MM.1S (cell line): ENCODE measurements around the gene TSPAN6.

Experiments used
- DNase-seq: peaks from one replicate; pipeline ENCODE4 v3.0.0-alpha.2; 2015
- H2AFZ ChIP-seq: fragments of 300-600 bp; sonication (generic); 2 replicates; pipeline ENCODE4 v1.6.0; 2016; ENCODE audit warnings: antibody characterized with exemption, low read length
- H3F3A ChIP-seq: fragments of 300-600 bp; sonication (generic); 2 replicates; pipeline ENCODE4 v1.6.1; 2016; ENCODE audit warnings: mild to moderate bottlenecking, antibody characterized with exemption, low read length, moderate library complexity, mixed read lengths; ENCODE audit not compliant: insufficient read depth
- H3K27ac ChIP-seq: fragments of 300-600 bp; sonication (generic); 2 replicates; pipeline ENCODE4 v1.5.1; 2016; ENCODE audit warnings: mild to moderate bottlenecking, low read length
- H3K27me3 ChIP-seq: fragments of 300-600 bp; sonication (generic); replicated peaks from 2 replicates; pipeline ENCODE4 v1.6.0; 2016; ENCODE audit warnings: low read length; ENCODE audit not compliant: insufficient read depth
- H3K36me3 ChIP-seq: fragments of 300-600 bp; sonication (generic); replicated peaks from 2 replicates; pipeline ENCODE4 v1.6.1; 2016; ENCODE audit warnings: mild to moderate bottlenecking, low read length, mixed read lengths; ENCODE audit not compliant: insufficient read depth
- H3K4me1 ChIP-seq: fragments of 300-600 bp; sonication (generic); 2 replicates; pipeline ENCODE4 v1.6.1; 2016; ENCODE audit warnings: low read length, mixed read lengths
- H3K4me2 ChIP-seq: fragments of 300-600 bp; sonication (generic); 2 replicates; pipeline ENCODE4 v1.6.0; 2016; ENCODE audit warnings: low read depth, low read length
- H3K4me3 ChIP-seq: fragments of 300-600 bp; sonication (generic); 2 replicates; pipeline ENCODE4 v1.5.1; 2016; ENCODE audit warnings: low read length, mixed read lengths
- H3K79me2 ChIP-seq: fragments of 300-600 bp; sonication (generic); 2 replicates; pipeline ENCODE4 v1.6.1; 2016; ENCODE audit warnings: mixed run types, low read length, mixed read lengths
- H3K9ac ChIP-seq: fragments of 300-600 bp; sonication (generic); 2 replicates; pipeline ENCODE4 v1.6.1; 2016; ENCODE audit warnings: low read length, mixed read lengths
- H3K9me2 ChIP-seq: fragments of 300-600 bp; sonication (generic); replicated peaks from 2 replicates; pipeline ENCODE4 v1.6.1; 2016; ENCODE audit warnings: mild to moderate bottlenecking, low read length, mixed read lengths; ENCODE audit not compliant: insufficient read depth
- H3K9me3 ChIP-seq: fragments of 300-600 bp; sonication (generic); replicated peaks from 2 replicates; pipeline ENCODE4 v1.6.1; 2016; ENCODE audit warnings: mild to moderate bottlenecking, low read length, mixed read lengths; ENCODE audit not compliant: insufficient read depth
- H4K20me1 ChIP-seq: fragments of 300-600 bp; sonication (generic); 2 replicates; pipeline ENCODE4 v1.6.1; 2016; ENCODE audit warnings: mild to moderate bottlenecking, low read length, moderate library complexity, mixed read lengths; ENCODE audit not compliant: insufficient read depth
- CTCF ChIP-seq: fragments of 300-600 bp; sonication (generic); IDR thresholded peaks from 2 replicates; pipeline ENCODE4 v1.5.1; 2016; ENCODE audit warnings: antibody characterized with exemption, low read length, mixed read lengths
- EZH2 ChIP-seq: fragments of 300-600 bp; sonication (generic); optimal IDR thresholded peaks from 2 replicates; pipeline ENCODE3; 2017; ENCODE audit warnings: low read depth, mild to moderate bottlenecking, antibody characterized with exemption, low read length, mixed read lengths
- EZH2phosphoT487 ChIP-seq: fragments of 300-600 bp; sonication (generic); IDR thresholded peaks from 2 replicates; pipeline ENCODE4 v1.6.1; 2018; ENCODE audit warnings: antibody characterized with exemption, low read length

The TSPAN6 gene

GRCh38 chrX:100645106-100645505 is 8.5 kb upstream of the TSPAN6 start:
- Histone ChIP-seq H3K9ac (no peak overlapping the region), H3F3A (no peaks in the 10 kb centered on the region), H3K9me3 (no peaks in the 10 kb centered on the region), H3K9me2 (no peaks in the 10 kb centered on the region), H3K27ac (no peak overlapping the region), H3K36me3 (no peaks in the 10 kb centered on the region), H2AFZ (no peak overlapping the region), H3K4me3 (no peak overlapping the region), H3K27me3 (no peaks in the 10 kb centered on the region), H4K20me1 (no peaks in the 10 kb centered on the region), H3K4me2 (no peak overlapping the region), H3K4me1 (no peaks in the 10 kb centered on the region), H3K79me2 (no peaks in the 10 kb centered on the region)
- TF ChIP-seq EZH2 (no peak), CTCF (no peak), EZH2phosphoT487 (no peak)
- no peak for DNase-seq

DNA sequence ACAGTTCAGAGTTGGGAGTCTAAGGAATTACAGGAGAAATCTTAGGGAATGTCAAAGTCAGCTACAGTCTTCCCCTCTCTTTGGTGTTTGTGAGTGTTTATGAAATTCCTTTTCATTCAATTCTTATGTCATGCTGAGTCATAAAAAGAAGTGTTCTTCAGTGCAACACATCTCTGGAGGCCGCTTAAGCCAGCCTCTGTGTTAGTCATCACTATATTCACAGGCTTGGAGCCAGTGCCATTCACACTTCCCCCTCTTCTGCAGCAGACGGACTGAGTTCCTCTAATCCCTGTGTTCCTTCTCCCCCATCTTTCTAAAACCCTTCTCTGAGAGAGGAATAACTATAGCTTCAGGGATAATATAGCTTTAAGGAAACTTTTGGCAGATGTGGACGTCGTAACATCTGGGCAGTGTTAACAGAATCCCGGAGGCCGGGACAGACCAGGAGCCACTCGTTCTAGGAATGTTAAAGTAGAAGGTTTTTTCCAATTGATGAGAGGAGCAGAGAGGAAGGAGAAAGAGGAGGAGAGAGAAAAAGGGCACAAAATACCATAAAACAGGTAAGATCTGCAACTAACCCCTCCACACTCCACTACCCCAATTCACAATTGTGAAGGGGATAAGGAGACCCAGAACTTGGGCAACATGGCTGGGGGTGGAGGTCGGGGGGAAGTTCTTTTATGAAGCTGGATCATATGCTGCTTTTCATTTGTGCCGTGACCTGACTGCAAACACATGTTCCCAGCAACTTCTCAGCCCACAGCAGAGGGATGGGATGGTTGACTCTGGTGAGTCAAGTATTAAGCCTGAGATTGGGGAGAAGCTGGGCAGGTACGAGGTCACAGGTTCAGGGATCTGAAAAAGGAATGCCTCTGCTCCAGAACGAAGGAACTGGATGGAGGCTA is 7.6 kb upstream of the TSPAN6 start, which contains the start of gene SRPX2:
Gene SRPX2, plus strand, starts transcription at position 244 of the 905 bp plus-strand sequence. CDS start 2,124 bp downstream, outside the sequence.
- no peak for DNase-seq
- no peak within 1 kb of the TSS for H3K9ac ChIP-seq
- no peaks in the 10 kb centered on the region for H3K4me1 ChIP-seq
- H3K9me3 ChIP-seq, result no peaks in the 10 kb centered on the region
- no peak within 1 kb of the TSS for H2AFZ ChIP-seq
- no peaks in the 10 kb centered on the region for H4K20me1 ChIP-seq
- TF ChIP-seq EZH2, result no peak
- no peak for TF ChIP-seq EZH2phosphoT487
- TF ChIP-seq CTCF, result no peak
- no peaks in the 10 kb centered on the region for H3K27me3 ChIP-seq
- H3K79me2 ChIP-seq, result no peaks in the 10 kb centered on the region
- no peak within 1 kb of the TSS for H3K27ac ChIP-seq
- H3F3A ChIP-seq, result no peaks in the 10 kb centered on the region
- no peaks in the 10 kb centered on the region for H3K9me2 ChIP-seq
- no peak within 1 kb of the TSS for H3K4me2 ChIP-seq
- no peaks in the 10 kb centered on the region for H3K36me3 ChIP-seq
- H3K4me3 ChIP-seq, result no peak within 1 kb of the TSS

DNA sequence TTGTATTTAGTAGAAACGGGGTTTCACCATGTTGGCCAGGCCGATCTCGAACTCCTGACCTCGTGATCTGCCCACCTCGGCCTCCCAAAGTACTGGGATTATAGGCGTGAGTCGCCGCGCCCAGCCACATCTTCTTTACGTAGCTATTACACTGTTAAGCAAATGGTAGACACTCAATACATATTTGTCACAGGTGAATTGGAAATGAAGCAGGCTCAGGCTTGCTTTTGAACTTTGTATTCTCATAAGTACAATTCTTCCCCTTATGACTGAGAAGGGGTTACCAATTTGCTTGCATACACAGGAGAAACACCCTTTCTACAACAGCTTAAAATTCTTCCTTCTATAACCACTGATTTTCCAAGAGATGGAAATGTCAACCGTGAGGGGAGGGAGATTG is 6.6 kb upstream of the TSPAN6 start:
- Histone ChIP-seq H3K4me2 (no peak overlapping the region), H3K79me2 (no peaks in the 10 kb centered on the region), H3K27me3 (no peaks in the 10 kb centered on the region), H3K4me1 (no peaks in the 10 kb centered on the region), H3F3A (no peaks in the 10 kb centered on the region), H3K36me3 (no peaks in the 10 kb centered on the region), H2AFZ (no peak overlapping the region), H4K20me1 (no peaks in the 10 kb centered on the region), H3K9me3 (no peaks in the 10 kb centered on the region), H3K27ac (no peak overlapping the region), H3K4me3 (no peak overlapping the region), H3K9ac (no peak overlapping the region), H3K9me2 (no peaks in the 10 kb centered on the region)
- no peak for DNase-seq
- TF ChIP-seq EZH2 (no peak), CTCF (no peak)
